ENCODE results near the gene TXNDC11.

TXNDC11 gene

DNA sequence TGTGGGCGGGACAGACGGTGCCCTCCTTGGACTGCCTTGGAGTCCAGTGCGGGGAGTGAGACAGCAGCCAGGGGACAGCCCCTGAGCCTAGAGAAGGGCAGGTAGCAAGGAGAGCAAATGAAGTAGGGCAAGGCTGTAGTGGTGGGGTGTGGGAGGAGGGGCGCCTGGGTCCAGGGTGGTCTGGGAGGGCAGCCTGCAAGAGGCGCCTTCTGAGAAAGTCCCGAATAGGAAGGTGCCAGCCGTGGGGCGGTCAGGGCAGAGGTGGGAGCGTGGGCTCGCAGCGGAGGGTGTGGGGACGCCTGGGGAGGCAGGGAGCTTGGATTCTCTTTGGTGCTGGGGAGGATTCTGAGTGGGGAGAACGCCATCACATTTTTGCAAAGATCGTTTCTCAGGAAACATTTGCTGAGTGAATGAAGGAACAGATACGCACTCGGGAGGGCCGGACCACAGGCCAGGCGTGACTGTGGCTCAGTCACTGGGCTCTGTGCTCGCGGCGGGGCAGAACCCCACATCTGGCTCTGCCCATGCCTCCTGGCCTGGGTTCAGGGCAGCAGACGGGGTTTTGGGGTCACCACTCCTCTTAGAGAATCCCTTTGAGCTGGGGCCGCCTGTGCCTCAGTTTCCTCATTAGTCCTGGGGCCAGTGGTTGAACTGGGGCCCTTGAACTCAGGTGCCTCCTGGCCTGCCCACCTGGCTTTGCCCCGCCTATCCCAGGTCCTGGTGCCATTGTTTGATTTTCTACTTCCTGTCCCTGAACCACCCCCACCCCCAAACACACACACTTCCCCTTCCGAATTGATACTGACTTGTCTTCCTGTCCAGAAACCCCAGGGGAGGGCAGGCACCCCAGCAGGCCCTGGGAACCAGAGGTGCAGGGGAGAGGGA lies 70.2 kb downstream of the TXNDC11 start:
- Histone ChIP-seq H3K9me3 (ENCODE audit: control insufficient read depth in 5 of 5, low read length in 5 of 5) (no peaks in the 10 kb centered on the region), H3K27ac (ENCODE audit: low read depth, low read length) (peak overlapping the region; percentile 94), H3K4me3 (ENCODE audit: low read depth in 1 of 5, low read length in 5 of 5) (peak overlapping the region in 3 of 5 donors; percentile 4 to 43 (median 5)), H3K9ac (ENCODE audit: low read length in 5 of 5) (no peak overlapping the region), H3K27me3 (ENCODE audit: control insufficient read depth in 5 of 5, insufficient read depth in 4 of 5, low read length in 5 of 5) (no peaks in the 10 kb centered on the region), H3K4me1 (ENCODE audit: control insufficient read depth in 5 of 5, insufficient read depth in 5 of 5, low read length in 5 of 5) (peaks cover 14 to 92% (median 77%) of the 10 kb centered on the region in 5 donors), H3K36me3 (ENCODE audit: control insufficient read depth in 5 of 5, insufficient read depth in 5 of 5, low read length in 5 of 5) (peaks cover 0 to 30% (median 21%) of the 10 kb centered on the region in 5 donors)

DNA sequence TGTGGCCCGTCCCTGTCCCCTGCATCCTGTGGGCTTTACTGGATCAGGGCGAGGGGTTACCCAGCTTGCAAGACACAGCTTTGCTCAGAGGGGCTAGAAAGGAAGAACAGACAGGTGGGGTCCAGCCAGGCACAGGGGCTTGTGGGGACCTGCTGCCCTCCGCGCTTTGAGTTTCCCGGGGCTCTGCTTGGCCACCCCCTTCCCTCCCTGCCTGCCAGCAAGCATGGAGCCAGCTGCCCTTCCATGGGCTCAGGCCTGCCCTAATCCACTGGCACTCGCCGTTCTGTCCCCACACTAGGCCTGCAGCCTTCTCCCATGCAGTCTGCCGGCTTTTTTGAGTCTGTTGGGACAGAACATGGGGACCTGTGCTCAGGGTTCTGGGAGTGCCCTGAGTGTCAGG lies 71.0 kb downstream of the TXNDC11 start:
- Histone ChIP-seq H3K9ac (ENCODE audit: low read length in 5 of 5) (peak overlapping the region in 1 of 5 donors; percentile 38), H3K9me3 (ENCODE audit: control insufficient read depth in 5 of 5, low read length in 5 of 5) (no peaks in the 10 kb centered on the region), H3K4me3 (ENCODE audit: low read depth in 1 of 5, low read length in 5 of 5) (peak overlapping the region in 1 of 5 donors; percentile 43), H3K27me3 (ENCODE audit: control insufficient read depth in 5 of 5, insufficient read depth in 4 of 5, low read length in 5 of 5) (no peaks in the 10 kb centered on the region), H3K36me3 (ENCODE audit: control insufficient read depth in 5 of 5, insufficient read depth in 5 of 5, low read length in 5 of 5) (peaks cover 0 to 22% (median 13%) of the 10 kb centered on the region in 5 donors), H3K27ac (ENCODE audit: low read depth, low read length) (peak overlapping the region; percentile 94), H3K4me1 (ENCODE audit: control insufficient read depth in 5 of 5, insufficient read depth in 5 of 5, low read length in 5 of 5) (peaks cover 14 to 84% (median 70%) of the 10 kb centered on the region in 5 donors)

DNA sequence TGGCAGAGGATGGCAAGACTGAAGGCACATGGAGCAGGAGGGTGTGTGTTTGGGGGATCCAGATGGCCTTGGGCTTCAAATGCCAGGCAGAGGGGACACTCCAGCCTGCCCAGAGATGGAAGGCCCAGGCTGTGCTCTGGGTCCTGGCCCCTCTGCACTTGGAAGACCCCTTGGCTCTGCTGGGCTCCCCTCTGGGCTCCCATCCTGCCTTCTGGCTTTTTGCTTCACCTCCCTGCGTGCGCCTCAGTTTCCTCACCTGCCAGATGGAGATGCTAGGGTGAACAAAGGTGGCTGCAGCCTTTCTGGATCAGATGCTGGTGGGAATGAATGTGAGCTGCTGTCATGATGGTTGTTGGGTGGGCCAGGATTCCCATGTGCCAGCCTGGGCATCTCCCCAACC lies 71.4 kb downstream of the TXNDC11 start:
- peaks cover 14 to 82% (median 67%) of the 10 kb centered on the region in 5 donors for H3K4me1 ChIP-seq (ENCODE audit: control insufficient read depth in 5 of 5, insufficient read depth in 5 of 5, low read length in 5 of 5)
- H3K9me3 ChIP-seq (ENCODE audit: control insufficient read depth in 5 of 5, low read length in 5 of 5): no peaks in the 10 kb centered on the region
- H3K4me3 ChIP-seq (ENCODE audit: low read depth in 1 of 5, low read length in 5 of 5): peak overlapping the region in 1 of 5 donors; percentile 43
- H3K9ac ChIP-seq (ENCODE audit: low read length in 5 of 5): peak overlapping the region in 1 of 5 donors; percentile 38
- H3K36me3 ChIP-seq (ENCODE audit: control insufficient read depth in 5 of 5, insufficient read depth in 5 of 5, low read length in 5 of 5): peaks cover 0 to 18% (median 9%) of the 10 kb centered on the region in 5 donors
- no peaks in the 10 kb centered on the region for H3K27me3 ChIP-seq (ENCODE audit: control insufficient read depth in 5 of 5, insufficient read depth in 4 of 5, low read length in 5 of 5)
- peak overlapping the region; percentile 94 for H3K27ac ChIP-seq (ENCODE audit: low read depth, low read length)

DNA sequence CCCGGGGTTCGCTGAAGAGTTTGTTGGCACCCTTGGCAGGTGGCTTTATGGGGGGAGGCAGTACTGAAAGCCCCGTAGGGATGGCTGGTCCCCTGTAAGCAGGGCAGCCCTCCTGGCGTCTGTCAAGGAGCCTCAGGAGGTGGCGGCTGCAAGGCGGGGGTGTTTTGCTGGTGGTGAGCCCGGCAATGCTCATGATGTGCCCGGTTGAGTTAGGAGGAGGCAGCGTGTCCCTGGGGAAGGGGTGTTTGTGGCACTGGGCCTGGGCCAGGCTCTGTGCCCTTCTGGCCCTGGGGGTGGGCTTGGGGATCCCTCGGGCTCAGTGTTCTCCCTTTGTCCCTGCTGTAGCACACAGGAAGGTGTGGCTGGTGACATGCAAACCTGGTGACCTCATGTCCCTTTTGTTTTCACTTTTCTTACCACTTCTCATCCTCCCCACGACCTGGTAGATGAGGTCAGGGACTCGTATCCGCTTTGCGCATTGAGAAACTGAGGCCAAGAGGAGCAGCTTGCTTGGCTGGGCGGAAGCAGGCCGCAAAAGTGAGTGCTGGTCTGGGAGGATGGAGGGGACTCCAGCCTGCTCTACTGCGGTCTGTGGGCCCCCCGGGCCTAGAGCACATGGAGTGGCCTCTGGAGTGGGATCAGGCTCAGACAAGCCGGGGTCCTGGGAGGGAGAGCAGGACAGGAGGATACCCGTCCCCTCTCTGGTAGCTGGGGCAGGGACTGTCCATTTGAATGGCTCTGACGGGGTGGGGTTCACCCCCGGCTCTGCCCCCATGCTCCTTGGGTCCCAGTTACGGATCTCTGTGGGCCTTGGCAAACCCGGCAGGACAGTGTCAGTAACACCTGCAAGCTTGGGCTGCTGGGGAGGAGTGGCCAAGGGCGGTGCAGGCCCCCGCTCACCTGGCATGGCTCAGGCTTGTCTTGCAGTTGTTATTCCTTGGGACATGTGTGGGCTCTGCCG lies 72.2 kb downstream of the TXNDC11 start:
- peak overlapping the region; percentile 73 to 90 (median 86) for H3K4me3 ChIP-seq (ENCODE audit: low read depth in 1 of 5, low read length in 5 of 5)
- peaks cover 14 to 78% (median 67%) of the 10 kb centered on the region in 5 donors for H3K4me1 ChIP-seq (ENCODE audit: control insufficient read depth in 5 of 5, insufficient read depth in 5 of 5, low read length in 5 of 5)
- peak overlapping the region in 3 of 5 donors; percentile 85 to 89 (median 88) for H3K9ac ChIP-seq (ENCODE audit: low read length in 5 of 5)

GRCh38 chr16:11669380-11670146 lies 73.1 kb downstream of the TXNDC11 start:
- H3K4me3 ChIP-seq (ENCODE audit: low read depth in 1 of 5, low read length in 5 of 5): peak overlapping the region; percentile 73 to 90 (median 86)
- peaks cover 14 to 78% (median 67%) of the 10 kb centered on the region in 5 donors for H3K4me1 ChIP-seq (ENCODE audit: control insufficient read depth in 5 of 5, insufficient read depth in 5 of 5, low read length in 5 of 5)
- peak overlapping the region; percentile 94 for H3K27ac ChIP-seq (ENCODE audit: low read depth, low read length)
- H3K27me3 ChIP-seq (ENCODE audit: control insufficient read depth in 5 of 5, insufficient read depth in 4 of 5, low read length in 5 of 5): no peaks in the 10 kb centered on the region
- peaks cover 0 to 8% (median 0%) of the 10 kb centered on the region in 5 donors for H3K36me3 ChIP-seq (ENCODE audit: control insufficient read depth in 5 of 5, insufficient read depth in 5 of 5, low read length in 5 of 5)
- no peaks in the 10 kb centered on the region for H3K9me3 ChIP-seq (ENCODE audit: control insufficient read depth in 5 of 5, low read length in 5 of 5)
- H3K9ac ChIP-seq (ENCODE audit: low read length in 5 of 5): peak overlapping the region; percentile 19 to 89 (median 85)

More for the DNA sequence above, 72.2 kb downstream of the TXNDC11 start:
- peak overlapping the region; percentile 94 for H3K27ac ChIP-seq (ENCODE audit: low read depth, low read length)
- H3K9me3 ChIP-seq (ENCODE audit: control insufficient read depth in 5 of 5, low read length in 5 of 5): no peaks in the 10 kb centered on the region
- H3K27me3 ChIP-seq (ENCODE audit: control insufficient read depth in 5 of 5, insufficient read depth in 4 of 5, low read length in 5 of 5): no peaks in the 10 kb centered on the region
- H3K36me3 ChIP-seq (ENCODE audit: control insufficient read depth in 5 of 5, insufficient read depth in 5 of 5, low read length in 5 of 5): peaks cover 0 to 11% (median under 1%) of the 10 kb centered on the region in 5 donors

DNA sequence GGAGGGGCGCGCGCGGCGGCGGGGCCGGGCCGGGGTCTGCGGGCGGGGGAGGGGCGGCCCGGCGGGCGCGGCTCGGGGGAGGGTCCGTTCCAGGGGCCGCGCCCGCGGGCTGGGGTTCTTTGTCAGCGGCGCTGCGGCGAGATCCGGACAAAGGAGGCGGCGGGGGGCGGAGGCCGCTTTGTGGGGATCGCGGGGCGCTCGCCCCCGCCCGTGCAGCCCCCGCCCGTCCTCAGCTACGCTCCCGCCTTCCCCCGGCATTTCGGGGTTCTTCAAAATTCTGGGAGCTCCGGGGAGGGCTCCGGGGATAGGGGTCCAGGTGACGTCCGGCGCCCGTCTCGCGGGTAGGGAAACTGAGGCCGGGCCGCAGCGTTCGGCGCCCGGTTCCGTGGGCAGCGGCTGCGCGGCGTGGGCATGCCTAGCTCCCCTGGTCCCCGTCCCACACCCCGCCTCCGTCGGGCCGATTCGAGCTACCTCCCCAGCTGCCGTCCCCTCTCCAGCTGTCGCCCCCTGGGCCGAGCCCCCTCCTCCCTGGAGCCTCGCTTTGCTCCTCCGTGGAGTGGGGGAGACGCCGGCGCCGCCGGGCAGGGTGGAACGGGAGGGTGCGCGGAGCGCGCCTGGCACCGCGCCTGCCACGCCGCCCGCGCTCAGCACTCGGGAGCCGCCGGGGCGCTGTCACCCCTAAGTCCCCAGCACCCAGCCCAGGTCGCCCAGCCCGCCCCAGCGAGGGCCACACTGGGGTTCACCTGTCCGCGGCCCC lies 73.9 kb downstream of the TXNDC11 start:
- Histone ChIP-seq H3K27me3 (ENCODE audit: control insufficient read depth in 5 of 5, insufficient read depth in 4 of 5, low read length in 5 of 5) (no peaks in the 10 kb centered on the region), H3K4me1 (ENCODE audit: control insufficient read depth in 5 of 5, insufficient read depth in 5 of 5, low read length in 5 of 5) (peaks cover 14 to 74% (median 60%) of the 10 kb centered on the region in 5 donors), H3K4me3 (ENCODE audit: low read depth in 1 of 5, low read length in 5 of 5) (peak overlapping the region; percentile 73 to 90 (median 86)), H3K36me3 (ENCODE audit: control insufficient read depth in 5 of 5, insufficient read depth in 5 of 5, low read length in 5 of 5) (peaks cover 0 to 5% (median 0%) of the 10 kb centered on the region in 5 donors), H3K9me3 (ENCODE audit: control insufficient read depth in 5 of 5, low read length in 5 of 5) (no peaks in the 10 kb centered on the region), H3K27ac (ENCODE audit: low read depth, low read length) (peak overlapping the region; percentile 94), H3K9ac (ENCODE audit: low read length in 5 of 5) (peak overlapping the region; percentile 19 to 89 (median 85))

DNA sequence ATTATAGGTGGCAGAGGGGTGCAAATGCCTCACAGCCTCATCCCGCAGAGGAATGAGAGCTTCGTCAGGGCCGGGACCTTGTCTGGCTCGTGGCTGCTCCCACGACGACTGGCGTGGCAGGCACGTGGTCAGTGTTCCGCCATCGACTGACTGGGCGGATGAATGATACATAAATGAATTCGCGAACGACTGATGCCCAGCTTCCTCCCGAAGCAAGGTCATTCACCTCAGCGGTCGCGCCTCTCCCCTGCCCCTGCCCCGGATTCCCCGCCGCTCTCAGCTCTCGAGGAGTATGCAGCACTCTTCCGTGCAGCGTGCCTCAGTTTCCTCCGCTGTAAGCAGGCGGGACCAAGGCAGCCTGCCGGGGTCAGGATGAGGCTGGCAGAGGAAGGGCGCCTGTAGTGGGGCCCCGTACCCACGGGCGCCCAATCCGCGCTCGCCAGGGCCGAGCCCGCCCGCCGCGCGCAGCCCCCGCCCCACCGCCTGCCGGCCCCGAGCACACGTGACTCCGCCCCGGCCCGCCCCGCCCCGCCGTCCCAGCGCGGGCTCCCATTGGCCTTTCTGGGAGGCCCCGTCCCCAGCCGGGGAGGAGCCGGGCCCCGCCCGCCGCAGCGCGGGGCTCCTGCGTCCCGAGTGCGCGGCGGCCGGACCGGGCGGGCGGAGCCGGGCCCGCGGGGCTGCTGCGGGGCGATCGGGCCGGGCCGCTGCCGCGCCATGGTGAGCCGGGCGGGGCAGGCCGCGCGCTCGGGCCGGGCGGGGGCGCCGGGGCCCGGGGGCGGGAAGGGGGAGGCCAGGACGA lies 74.6 kb downstream of the TXNDC11 start, which contains the start of gene SNN:
Gene SNN (plus strand): TSS at position 632 of the 799 bp plus-strand sequence. CDS start 7,605 bp downstream, outside the sequence.
- Histone ChIP-seq H3K27me3 (ENCODE audit: control insufficient read depth in 5 of 5, insufficient read depth in 4 of 5, low read length in 5 of 5) (no peaks in the 10 kb centered on the region), H3K4me3 (ENCODE audit: low read depth in 1 of 5, low read length in 5 of 5) (peak within 1 kb of the TSS; percentile 73 to 90 (median 86)), H3K9me3 (ENCODE audit: control insufficient read depth in 5 of 5, low read length in 5 of 5) (no peaks in the 10 kb centered on the region), H3K27ac (ENCODE audit: low read depth, low read length) (peak within 1 kb of the TSS; percentile 94), H3K9ac (ENCODE audit: low read length in 5 of 5) (peak within 1 kb of the TSS; percentile 19 to 89 (median 85)), H3K4me1 (ENCODE audit: control insufficient read depth in 5 of 5, insufficient read depth in 5 of 5, low read length in 5 of 5) (peaks cover 11 to 67% (median 59%) of the 10 kb centered on the region in 5 donors), H3K36me3 (ENCODE audit: control insufficient read depth in 5 of 5, insufficient read depth in 5 of 5, low read length in 5 of 5) (peaks cover 0 to 5% (median 0%) of the 10 kb centered on the region in 5 donors)

DNA sequence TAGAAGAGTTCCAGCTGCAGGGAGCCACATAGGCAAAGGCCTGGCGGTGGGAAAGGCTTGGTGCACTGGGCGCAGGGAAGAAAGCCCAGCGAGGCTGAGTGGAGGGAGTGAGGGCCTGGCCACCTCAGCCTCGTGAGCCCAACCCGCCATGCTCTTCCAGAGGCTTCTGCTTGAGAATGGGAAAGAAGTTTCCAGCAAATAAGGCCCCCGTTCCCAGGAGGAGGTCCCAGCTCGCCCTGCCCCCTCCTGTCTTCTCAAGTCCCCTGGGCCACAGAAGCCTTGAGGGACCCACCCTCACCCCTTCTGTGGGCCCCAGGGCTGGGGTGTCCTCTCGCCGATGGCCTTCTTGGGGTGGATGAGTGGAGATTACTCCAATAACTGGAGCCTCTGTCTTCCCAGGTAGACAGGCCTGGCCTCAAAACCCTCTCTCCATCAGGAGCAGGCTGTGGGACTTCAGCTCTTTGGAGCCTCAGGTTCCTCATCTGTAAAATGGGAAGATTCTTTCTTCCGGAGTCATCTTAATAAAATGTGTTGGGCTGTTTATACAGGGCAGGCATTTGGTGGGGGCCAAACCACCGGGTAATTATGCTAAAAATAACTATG lies 75.3 kb downstream of the TXNDC11 start:
- Histone ChIP-seq H3K4me3 (ENCODE audit: low read depth in 1 of 5, low read length in 5 of 5) (peak overlapping the region in 4 of 5 donors; percentile 39 to 71 (median 59)), H3K27me3 (ENCODE audit: control insufficient read depth in 5 of 5, insufficient read depth in 4 of 5, low read length in 5 of 5) (no peaks in the 10 kb centered on the region), H3K9ac (ENCODE audit: low read length in 5 of 5) (no peak overlapping the region), H3K9me3 (ENCODE audit: control insufficient read depth in 5 of 5, low read length in 5 of 5) (no peaks in the 10 kb centered on the region), H3K27ac (ENCODE audit: low read depth, low read length) (no peak overlapping the region), H3K4me1 (ENCODE audit: control insufficient read depth in 5 of 5, insufficient read depth in 5 of 5, low read length in 5 of 5) (peaks cover 11 to 60% (median 52%) of the 10 kb centered on the region in 5 donors), H3K36me3 (ENCODE audit: control insufficient read depth in 5 of 5, insufficient read depth in 5 of 5, low read length in 5 of 5) (peaks cover 0 to 5% (median 0%) of the 10 kb centered on the region in 5 donors)
